Activated T-helper 1 cell treated with Interleukin-2 at 50 U/mL for 16 hours (primary cell): ENCODE results near the gene ZYG11B.
"Not testable (repeated sequence)": the region's sequence is repeated elsewhere in the genome, so short reads cannot be mapped to it uniquely, and the experiment has no call there.

Source experiments
- DNase-seq: peaks from one replicate; pipeline ENCODE4 v3.0.0-alpha.2; 2020; ENCODE audit warnings: low read depth

Gene ZYG11B

GRCh38 chr1:52726265-52727113 is at the start of gene ZYG11B:
TSS of gene ZYG11B (plus strand) at chr1:52726453. CDS start at chr1:52726654, 201 bp downstream.
- peak; percentile 88 for DNase-seq

- DNase-seq: no peak
Observed at GRCh38 chr1:52677076-52677806, 49.0 kb upstream of the ZYG11B start.

GRCh38 chr1:52679048-52679447 is 47.2 kb upstream of the ZYG11B start:
- DNase-seq: no peak

GRCh38 chr1:52679498-52679897 is 46.8 kb upstream of the ZYG11B start:
- no peak for DNase-seq

GRCh38 chr1:52680353-52680752 is 45.9 kb upstream of the ZYG11B start:
- no peak for DNase-seq

GRCh38 chr1:52681136-52681535 is 45.1 kb upstream of the ZYG11B start:
- no peak for DNase-seq

GRCh38 chr1:52683367-52683940 is 42.8 kb upstream of the ZYG11B start:
- DNase-seq: no peak

- DNase-seq: no peak
Observed at GRCh38 chr1:52684545-52684944, 41.7 kb upstream of the ZYG11B start.

GRCh38 chr1:52686261-52686751 is 39.9 kb upstream of the ZYG11B start:
- peak; percentile 55 for DNase-seq

GRCh38 chr1:52686830-52687229 is 39.4 kb upstream of the ZYG11B start:
- no peak for DNase-seq

- no peak for DNase-seq
Observed at GRCh38 chr1:52691821-52692220, 34.4 kb upstream of the ZYG11B start.

- DNase-seq: no peak
Observed at GRCh38 chr1:52692697-52693096, 33.6 kb upstream of the ZYG11B start.

- not testable (repeated sequence) for DNase-seq
Observed at GRCh38 chr1:52693351-52693750, 32.9 kb upstream of the ZYG11B start.

- no peak for DNase-seq
Observed at GRCh38 chr1:52693843-52694242, 32.4 kb upstream of the ZYG11B start.

- DNase-seq: no peak
Observed at GRCh38 chr1:52695627-52696026, 30.6 kb upstream of the ZYG11B start.

- DNase-seq: peak; percentile 49
Observed at GRCh38 chr1:52697795-52698674, 28.2 kb upstream of the ZYG11B start, which contains the start of gene COA7. TSS of gene COA7 (minus strand) at chr1:52698347. CDS start at chr1:52698326, 21 bp downstream.

- peak; percentile 63 for DNase-seq
Observed at GRCh38 chr1:52702886-52703787, 23.1 kb upstream of the ZYG11B start.

- DNase-seq: no peak
Observed at GRCh38 chr1:52706136-52706670, 20.1 kb upstream of the ZYG11B start.

- no peak for DNase-seq
Observed at GRCh38 chr1:52706941-52707926, 19.0 kb upstream of the ZYG11B start.
